Measurements from ENCODE around the gene RALGPS1. TPM values are rescaled to one million over a fixed set of nuclear protein-coding genes. Genes with fewer than 3 reads are reported as not detected.

Gene RALGPS1
- polyA plus RNA-seq, 3 donors = 0.60 to 4.6 (median 1.3) TPM

DNA sequence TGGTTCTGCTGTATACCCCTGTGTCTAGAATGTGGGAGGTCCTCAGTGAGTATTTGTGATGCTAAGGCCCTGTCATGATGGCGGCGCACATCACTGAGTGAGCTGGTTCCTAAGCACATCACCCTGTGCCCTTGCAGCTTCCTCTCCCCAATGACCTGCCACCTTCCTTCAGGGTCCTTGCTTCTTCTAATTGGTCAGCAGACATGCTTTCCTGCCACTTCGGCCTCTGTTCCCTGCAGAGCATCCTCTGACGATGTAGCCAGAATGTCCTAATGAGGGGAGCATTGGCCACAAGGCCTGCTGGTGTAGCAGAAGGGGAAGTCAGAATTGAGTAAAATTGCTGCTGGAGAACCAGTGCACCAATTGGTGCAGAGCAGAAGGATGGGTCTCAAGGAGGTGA lies 238.9 kb downstream of the RALGPS1 start:
- H3K36me3 Mint-ChIP-seq = no peaks in the 10 kb centered on the region
- Histone ChIP-seq H3K27me3 (ENCODE audit: control insufficient read depth in 2 of 2, insufficient read depth in 2 of 2, low read length in 2 of 2) (peaks cover 0 to 3% of the 10 kb centered on the region in 2 donors), H3K36me3 (replicated peaks in 1 of 2; ENCODE audit: control insufficient read depth in 1 of 2, insufficient read depth in 2 of 2, low read length in 2 of 2) (no peaks in the 10 kb centered on the region), H3K9ac (ENCODE audit: insufficient read depth, low read length, poor library complexity, severe bottlenecking) (no peak overlapping the region), H3K4me2 (replicated peaks; ENCODE audit: extremely low read depth, low read length, poor library complexity, severe bottlenecking) (no peak overlapping the region), H2AFZ (ENCODE audit: insufficient read depth, low read depth, low read length, poor library complexity, severe bottlenecking) (no peak overlapping the region), H3K27ac (ENCODE audit: low read depth in 1 of 2, low read length in 2 of 2) (no peak overlapping the region), H3K4me3 (replicated peaks in 1 of 3; ENCODE audit: low read depth in 2 of 3, low read length in 3 of 3) (no peak overlapping the region), H3K4me1 (ENCODE audit: control insufficient read depth in 1 of 2, insufficient read depth in 2 of 2, low read length in 2 of 2) (peaks cover 4 to 6% of the 10 kb centered on the region in 2 donors), H4K20me1 (ENCODE audit: insufficient read depth, low read length) (no peaks in the 10 kb centered on the region), H3K9me3 (replicated peaks in 1 of 2; ENCODE audit: control insufficient read depth in 1 of 2, insufficient read depth in 1 of 2, low read length in 2 of 2) (no peaks in the 10 kb centered on the region), H3K79me2 (ENCODE audit: insufficient read depth, low read length) (no peaks in the 10 kb centered on the region)
- H3K4me1 Mint-ChIP-seq = peaks cover 12% of the 10 kb centered on the region
- intact Hi-C loops (cut with micrococcal nuclease) = no loop called here
- no peak for TF ChIP-seq CTCF (IDR thresholded peaks at IDR 0.05)
- DNase-seq = no peak
- H3K4me3 Mint-ChIP-seq = no peak overlapping the region
- peaks cover 1 to 33% (median 30%) of the 10 kb centered on the region in 3 donors for H3K27me3 Mint-ChIP-seq (ENCODE audit: low read depth in 3 of 3)
- WGBS (ENCODE audit: insufficient coverage) = 23% methylated on average over 2 of the region's 4 CpGs
- no peak overlapping the region for H3K27ac Mint-ChIP-seq
- H3K9me3 Mint-ChIP-seq = peaks cover 0 to 3% (median 0%) of the 10 kb centered on the region in 7 donors

DNA sequence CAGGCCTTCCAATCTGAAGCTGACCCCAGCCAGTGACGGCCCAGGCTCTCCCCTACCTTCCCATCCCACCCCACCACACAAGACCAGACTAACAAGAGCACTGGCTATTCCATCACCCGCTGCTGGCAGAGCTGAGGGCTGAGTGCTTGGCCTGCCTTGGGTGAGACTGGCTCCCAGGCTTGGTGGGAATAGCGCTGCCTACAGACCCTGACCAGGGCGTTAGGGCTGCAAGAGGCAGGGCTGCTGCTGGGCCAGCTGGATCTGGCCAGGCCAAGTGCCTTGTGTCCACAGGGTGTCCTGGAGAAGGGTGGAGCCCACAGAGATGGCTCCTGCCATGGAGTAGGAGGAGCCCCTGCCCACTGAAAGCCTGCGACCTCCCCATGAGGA lies 239.4 kb downstream of the RALGPS1 start:
- H3K9me3 ChIP-seq (replicated peaks in 1 of 2; ENCODE audit: control insufficient read depth in 1 of 2, insufficient read depth in 1 of 2, low read length in 2 of 2) = no peaks in the 10 kb centered on the region
- DNase-seq = no peak
- H3K9me3 Mint-ChIP-seq = peaks cover 0 to 3% (median 0%) of the 10 kb centered on the region in 7 donors
- H3K9ac ChIP-seq (ENCODE audit: insufficient read depth, low read length, poor library complexity, severe bottlenecking) = no peak overlapping the region
- peaks cover 4 to 6% of the 10 kb centered on the region in 2 donors for H3K4me1 ChIP-seq (ENCODE audit: control insufficient read depth in 1 of 2, insufficient read depth in 2 of 2, low read length in 2 of 2)
- H3K4me3 Mint-ChIP-seq = no peak overlapping the region
- no peak overlapping the region for H3K4me3 ChIP-seq (replicated peaks in 1 of 3; ENCODE audit: low read depth in 2 of 3, low read length in 3 of 3)
- peaks cover 12% of the 10 kb centered on the region for H3K4me1 Mint-ChIP-seq
- peaks cover 0 to 3% of the 10 kb centered on the region in 2 donors for H3K27me3 ChIP-seq (ENCODE audit: control insufficient read depth in 2 of 2, insufficient read depth in 2 of 2, low read length in 2 of 2)
- no peak overlapping the region for H3K27ac ChIP-seq (ENCODE audit: low read depth in 1 of 2, low read length in 2 of 2)
- no peaks in the 10 kb centered on the region for H3K36me3 Mint-ChIP-seq
- H3K27me3 Mint-ChIP-seq (ENCODE audit: low read depth in 3 of 3) = peaks cover 1 to 33% (median 30%) of the 10 kb centered on the region in 3 donors
- TF ChIP-seq CTCF (IDR thresholded peaks at IDR 0.05) = no peak
- H3K4me2 ChIP-seq (replicated peaks; ENCODE audit: extremely low read depth, low read length, poor library complexity, severe bottlenecking) = peak overlapping the region; percentile 41
- no peak overlapping the region for H2AFZ ChIP-seq (ENCODE audit: insufficient read depth, low read depth, low read length, poor library complexity, severe bottlenecking)
- 100% methylated on average over 3 of the region's 5 CpGs for WGBS (ENCODE audit: insufficient coverage)
- H3K27ac Mint-ChIP-seq = peak overlapping the region in 1 of 7 donors; percentile 53
- no peaks in the 10 kb centered on the region for H4K20me1 ChIP-seq (ENCODE audit: insufficient read depth, low read length)
- no peaks in the 10 kb centered on the region for H3K79me2 ChIP-seq (ENCODE audit: insufficient read depth, low read length)
- no peaks in the 10 kb centered on the region for H3K36me3 ChIP-seq (replicated peaks in 1 of 2; ENCODE audit: control insufficient read depth in 1 of 2, insufficient read depth in 2 of 2, low read length in 2 of 2)
- intact Hi-C loops (cut with micrococcal nuclease) = no loop called here

Measured in CD14-positive monocyte (primary cell).